Right ventricle myocardium superior (tissue), 1 donor: ENCODE data around the gene COIL. TPM values are rescaled to one million over a fixed set of nuclear protein-coding genes. Genes with fewer than 3 reads are reported as not detected.

ENCODE experiments used
- ATAC-seq: fragments of 200-7000 bp; cut with Tn5 transposase; one replicate; pipeline ENCODE4 v1.9.1; 2020; ENCODE audit warnings: mild to moderate bottlenecking; ENCODE audit not compliant: poor library complexity
- DNase-seq: peaks from one replicate; pipeline ENCODE4 v3.0.0-alpha.2; 2020
- intact Hi-C: fragments of 100-400 bp; cut with DNase I; formaldehyde crosslinking; loops from one replicate; pipeline ENCODE4 v1.11.2; 2022
- total RNA-seq: library from RNA; stranded (reverse); fragmentation: NEBNext Ultra II Directional; extraction: Animal tissue kit (Norgen Biotek cat#: 25700); gene quantifications from one replicate; pipeline ENCODE4 v1.2.1, GENCODE V29; 2021
- donor health status: DM: no; HTN: yes; CAD: no; lungs with severe emphysema.

The COIL gene
- total RNA-seq, 1 donor from 2014 or later: 8.0 TPM

DNA sequence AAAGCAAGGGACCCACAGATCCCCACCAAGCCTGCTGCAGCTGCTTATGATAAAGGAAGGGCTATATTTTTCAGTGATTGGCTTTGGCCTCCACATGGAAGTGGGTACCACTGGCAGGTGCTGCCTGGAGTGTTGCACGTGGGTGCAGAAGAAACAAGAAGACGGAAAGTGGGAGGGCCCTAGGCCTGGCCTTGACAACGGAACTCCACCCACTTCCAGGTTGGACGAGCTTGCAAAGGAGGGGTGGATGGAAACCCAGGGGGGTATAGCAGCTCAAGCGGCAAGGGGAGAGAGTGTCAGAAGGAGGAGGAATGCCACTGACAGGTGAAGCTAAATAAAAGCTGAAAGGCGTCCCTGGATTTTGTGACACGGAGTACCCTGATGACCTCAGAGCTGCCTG, 67.3 kb downstream of the COIL start:
- intact Hi-C loops: no loop called here
- no peak for ATAC-seq

DNA sequence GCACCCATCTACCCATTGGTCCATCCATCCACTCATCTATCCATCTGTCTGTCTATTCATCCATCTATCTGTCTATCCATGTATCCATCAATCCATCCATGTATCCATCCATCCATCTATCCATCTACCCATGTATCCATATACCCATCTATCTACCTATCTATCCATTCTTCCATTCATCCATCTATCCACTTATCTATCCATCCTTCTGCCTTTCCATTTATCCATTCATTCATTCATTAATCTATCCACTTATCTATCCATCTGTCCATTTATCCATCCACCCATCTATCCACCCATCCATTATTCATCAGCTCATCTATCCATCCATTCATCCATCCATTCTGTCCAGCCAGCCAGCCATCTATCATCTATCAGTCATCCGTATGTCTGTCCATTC, 68.5 kb downstream of the COIL start:
- intact Hi-C loops: no loop called here
- DNase-seq: no peak
- ATAC-seq: no peak

More for the DNA sequence above, 67.3 kb downstream of the COIL start:
- DNase-seq: no peak

DNA sequence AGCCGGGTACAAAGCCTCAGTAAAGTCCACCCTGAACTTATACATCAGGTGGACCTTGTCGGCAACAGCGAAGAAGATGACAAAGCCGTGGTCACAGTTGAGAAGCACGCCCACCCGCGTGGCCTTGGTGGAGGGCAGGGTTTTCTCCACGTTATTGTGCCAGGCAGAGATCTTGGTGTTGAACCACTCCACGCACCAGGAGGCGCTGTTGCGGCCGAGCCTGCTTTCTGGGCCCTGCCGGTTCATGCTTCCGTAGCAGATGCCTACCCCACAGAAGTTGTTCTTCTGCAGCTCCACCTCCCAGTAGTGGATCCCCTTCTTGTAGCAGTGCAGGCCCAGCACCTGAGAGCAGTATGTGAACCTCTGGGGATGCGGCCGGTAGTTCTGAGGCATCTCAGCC, 69.1 kb downstream of the COIL start:
- ATAC-seq: no peak
- DNase-seq: peak; percentile 66
- intact Hi-C loops: no loop called here

DNA sequence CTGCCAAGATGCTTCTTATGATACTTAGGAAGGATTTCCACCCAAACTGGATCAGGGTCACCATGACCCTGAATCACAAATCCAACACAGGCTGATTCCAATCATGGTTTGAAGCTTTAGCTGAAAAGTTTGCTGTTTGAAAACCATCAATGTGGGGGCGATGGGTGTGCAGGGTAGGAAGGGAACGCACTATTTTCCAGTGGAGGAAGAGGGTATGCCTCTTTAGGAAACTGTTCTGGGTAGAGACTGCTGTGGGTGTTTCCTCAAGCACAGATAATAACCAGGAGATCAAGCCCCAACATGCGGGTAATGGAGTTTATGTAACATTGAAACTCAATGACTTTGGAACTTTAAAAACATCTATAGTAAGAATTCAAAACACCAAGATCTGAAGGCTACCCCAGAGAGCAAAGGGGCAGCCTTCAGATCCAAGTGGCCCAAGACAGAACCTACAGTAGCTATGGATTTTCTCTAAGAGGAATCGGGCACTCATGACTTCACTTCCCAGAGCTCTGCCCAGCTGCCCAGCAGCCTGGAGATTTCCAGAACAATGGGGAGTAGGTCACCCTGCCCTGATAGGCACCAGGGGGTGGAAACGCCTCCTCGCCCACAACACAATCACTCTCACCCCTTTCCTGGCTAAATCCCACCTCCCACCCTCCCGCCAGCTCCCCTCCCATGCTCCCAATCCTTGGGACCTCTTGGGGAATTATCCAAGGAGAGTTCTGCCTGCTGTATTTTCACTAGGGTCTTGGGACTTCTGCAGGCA, 69.8 kb downstream of the COIL start:
- no peak for DNase-seq
- intact Hi-C loops: no loop called here

DNA sequence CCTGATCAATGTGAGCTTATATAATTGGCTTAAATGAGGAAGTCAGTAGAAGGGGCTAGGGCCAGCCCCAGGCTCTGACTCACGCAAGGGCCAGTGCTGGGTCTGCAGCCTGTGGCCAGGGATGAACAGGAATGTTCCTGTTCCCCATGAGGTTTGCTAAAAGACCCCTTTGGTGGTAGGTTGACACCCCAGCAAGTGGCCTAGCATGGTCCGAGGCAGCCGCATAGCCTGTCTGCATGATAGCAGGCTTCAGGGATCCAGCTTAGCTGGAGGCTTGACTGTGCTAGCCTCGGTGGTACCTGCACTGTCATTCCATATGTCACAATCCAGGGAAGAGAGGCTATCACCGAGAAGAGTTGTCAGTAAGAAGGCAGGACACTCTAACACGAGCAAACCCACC, 70.5 kb downstream of the COIL start:
- ATAC-seq (no peak), DNase-seq (no peak)
- intact Hi-C loops: no loop called here

More for the DNA sequence above, 69.8 kb downstream of the COIL start:
- no peak for ATAC-seq

Other genes starting within 250 kb of the COIL start
- 1.1 TPM for gene C17orf67, start 127.1 kb downstream of the COIL start, total RNA-seq
- gene DGKE, start 126.9 kb downstream of the COIL start, total RNA-seq: 3.0 TPM
- gene TRIM25, start 47.0 kb downstream of the COIL start, total RNA-seq: 15.4 TPM
- gene SCPEP1, start 17.1 kb upstream of the COIL start, total RNA-seq: 88.4 TPM
- gene AKAP1, start 124.2 kb upstream of the COIL start, total RNA-seq: 228 TPM